ENCODE data around the gene FBXO5.
"Not testable (repeated sequence)": the region's sequence is repeated elsewhere in the genome, so short reads cannot be mapped to it uniquely, and the experiment has no call there.

The FBXO5 gene

GRCh38 chr6:152986978-152987377, 4.1 kb upstream of the FBXO5 start:
- no peak for DNase-seq

DNA sequence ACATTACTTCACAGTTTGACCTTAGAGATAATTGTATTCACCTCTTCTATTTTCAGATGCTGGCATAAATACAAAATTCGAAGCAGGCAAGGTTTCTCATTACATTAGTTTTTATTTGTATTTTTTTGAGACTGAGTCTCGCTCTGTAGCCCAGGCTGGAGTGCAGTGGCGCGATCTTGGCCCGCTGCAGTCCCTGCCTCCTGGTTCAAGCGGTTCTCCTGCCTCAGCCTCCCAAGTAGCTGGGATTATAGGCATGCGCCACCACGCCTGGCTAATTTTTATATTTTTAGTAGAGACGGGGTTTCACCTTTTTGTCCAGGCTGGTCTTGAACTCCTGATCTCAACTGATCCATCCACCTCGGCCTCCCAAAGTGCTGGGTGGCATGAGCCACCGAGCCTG, 2.5 kb upstream of the FBXO5 start:
- DNase-seq, result not testable (repeated sequence)

- no peak for DNase-seq
These were observed 1.7 kb upstream of the FBXO5 start for GRCh38 chr6:152984513-152984872.

DNA sequence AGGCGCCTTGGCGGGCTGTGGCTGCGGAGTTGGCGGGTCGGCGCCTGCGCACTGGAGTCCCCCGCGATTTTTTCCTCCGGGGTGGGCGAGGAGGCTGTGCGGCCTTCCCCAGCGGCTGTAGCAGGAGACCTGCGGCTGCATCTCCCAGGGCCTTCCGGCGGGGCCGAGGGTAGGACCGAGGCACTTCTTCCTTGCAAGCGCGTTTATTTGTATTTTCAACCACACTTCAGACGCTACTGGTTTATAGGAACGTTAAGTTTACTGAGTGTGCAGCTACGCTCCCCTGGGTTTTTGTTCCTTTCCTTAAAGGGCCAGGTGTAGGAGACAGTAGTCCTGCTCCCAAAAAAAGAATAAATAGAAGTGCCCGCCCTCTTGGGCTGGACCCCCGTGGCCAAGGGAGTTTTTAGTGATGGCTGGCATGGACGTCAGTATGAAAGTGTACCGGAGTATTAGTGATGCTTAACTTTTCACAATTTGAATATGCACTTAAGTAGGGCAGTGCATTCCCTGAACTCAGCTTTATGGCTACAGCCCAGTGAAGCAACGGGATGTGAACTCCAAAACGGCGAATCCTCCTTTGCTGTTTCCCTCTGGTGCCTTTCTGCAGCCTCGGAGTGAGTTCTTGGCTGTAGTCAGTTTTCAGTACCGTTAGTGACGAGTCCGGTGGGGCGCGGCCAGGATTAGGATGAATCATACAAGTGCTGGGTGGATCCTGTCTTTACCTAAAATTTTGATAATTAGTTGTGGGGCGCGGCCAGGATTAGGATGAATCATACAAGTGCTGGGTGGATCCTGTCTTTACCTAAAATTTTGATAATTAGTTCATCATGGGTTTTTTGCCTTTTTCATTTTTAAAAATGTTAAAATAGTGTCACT, 1.0 kb upstream of the FBXO5 start:
- peak; percentile 94 for DNase-seq

GRCh38 chr6:152981989-152982903, 595 bp downstream of the FBXO5 start:
- DNase-seq, result peak; percentile 14

DNA sequence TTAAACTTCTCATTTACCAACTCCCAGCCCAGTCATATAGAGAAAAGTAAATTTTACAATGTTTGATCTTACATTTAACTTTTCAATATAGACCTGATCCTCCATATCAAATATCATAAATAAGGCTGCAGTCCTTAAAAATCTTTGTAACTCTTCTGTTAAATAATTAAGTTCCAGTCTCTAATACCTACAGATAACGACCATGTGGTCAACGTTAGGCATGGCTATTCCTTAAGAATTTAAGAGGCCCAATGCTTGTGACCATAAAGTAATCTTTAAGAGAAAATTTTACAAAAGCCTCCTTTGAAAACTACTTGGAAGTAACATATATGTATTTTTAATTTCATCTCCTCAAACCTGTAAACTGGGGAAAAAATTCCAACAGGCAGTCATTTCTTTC, 1.6 kb downstream of the FBXO5 start:
- DNase-seq, result no peak

- no peak for DNase-seq
These were observed 2.2 kb downstream of the FBXO5 start for GRCh38 chr6:152980656-152981055.

GRCh38 chr6:152979116-152979515, 3.7 kb downstream of the FBXO5 start:
- DNase-seq, result no peak

DNA sequence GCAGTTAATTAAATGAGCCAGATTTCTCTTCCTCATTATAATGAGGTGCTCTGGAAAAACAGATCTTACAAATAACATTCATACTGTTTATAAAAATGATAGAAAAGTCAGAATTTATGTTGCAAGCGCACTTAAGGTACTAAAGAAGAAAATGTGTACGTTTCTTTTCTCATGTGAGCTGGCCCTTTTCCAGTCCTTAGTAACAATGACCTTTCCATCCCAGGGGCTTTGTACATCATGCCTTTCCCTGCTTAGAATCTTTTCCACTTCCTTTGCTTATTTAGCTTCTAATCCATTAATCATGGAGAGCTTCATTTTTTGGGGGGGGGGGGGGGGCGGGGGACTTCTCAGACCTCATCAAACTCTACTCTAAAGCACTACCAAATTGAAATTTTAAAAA, 4.8 kb downstream of the FBXO5 start:
- DNase-seq, result no peak

DNA sequence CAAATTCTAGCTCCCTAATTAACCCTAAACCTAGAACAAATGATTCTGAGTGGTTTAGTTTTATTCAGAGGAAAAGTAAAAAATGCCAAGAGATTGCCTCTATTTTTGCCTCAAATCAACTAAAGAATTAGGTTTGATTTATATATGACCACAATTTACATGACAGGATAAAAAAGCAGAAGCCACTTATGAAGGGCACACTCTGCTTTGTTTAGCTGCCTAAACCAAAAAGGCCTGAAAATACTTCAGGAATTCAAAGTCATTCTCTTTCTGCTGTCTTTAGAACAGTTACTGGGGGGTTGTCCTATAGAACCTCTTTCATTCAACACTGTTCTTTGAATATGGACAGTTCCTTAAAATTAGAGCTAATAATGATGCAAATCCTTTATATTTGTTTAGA, 5.3 kb downstream of the FBXO5 start:
- no peak for DNase-seq

DNA sequence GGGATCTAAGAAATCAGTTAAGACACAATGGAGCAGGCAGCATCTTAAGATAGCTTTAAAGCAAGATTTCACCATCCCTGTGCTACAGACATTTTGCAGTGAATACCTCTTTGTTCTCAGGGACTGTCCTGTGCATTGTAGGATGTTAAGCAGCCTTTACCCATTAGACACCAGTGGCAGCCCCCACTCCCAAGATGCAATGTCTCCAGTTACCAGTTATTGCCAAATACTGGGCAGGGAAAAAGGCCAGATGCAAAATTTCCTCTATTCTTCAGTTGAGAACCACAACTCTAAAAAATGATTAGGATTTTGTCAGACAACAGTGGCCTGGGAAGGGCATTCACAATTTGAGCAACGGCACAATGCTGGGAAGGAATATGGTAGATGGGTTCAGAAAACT, 6.1 kb downstream of the FBXO5 start:
- DNase-seq, result no peak

DNA sequence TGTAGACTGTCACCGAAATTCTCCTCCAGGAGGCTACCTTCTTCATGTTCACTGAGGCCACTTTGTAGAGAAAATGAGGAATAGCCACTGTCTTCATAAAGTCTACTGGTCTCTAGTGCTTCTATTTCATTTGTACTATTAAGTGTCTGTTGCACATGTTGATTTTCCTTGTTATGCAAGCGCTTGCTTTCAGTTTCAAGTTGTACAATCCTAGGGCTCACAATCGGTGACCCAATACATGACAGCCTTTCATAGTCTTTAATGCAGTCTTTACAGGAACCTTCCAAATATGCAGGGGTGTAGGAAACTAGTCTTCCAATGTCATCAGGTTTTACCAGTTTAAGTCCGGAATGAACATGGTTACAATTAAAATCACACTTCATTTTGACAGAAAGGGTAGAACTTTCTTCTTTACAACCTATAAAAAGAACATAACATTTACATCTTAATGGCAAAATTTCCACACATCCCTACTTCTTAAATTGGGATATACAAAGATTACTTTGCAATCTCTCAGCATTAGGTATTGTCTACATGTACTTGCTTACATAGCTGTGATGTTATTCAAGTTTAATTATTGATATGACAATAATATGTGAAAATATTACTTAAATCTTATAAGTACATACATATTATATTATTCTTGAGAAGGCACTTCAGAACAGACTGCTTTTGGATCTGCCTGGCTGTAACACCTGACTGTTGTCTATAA, 7.5 kb downstream of the FBXO5 start:
- no peak for DNase-seq

- DNase-seq, result no peak
These were observed 8.9 kb downstream of the FBXO5 start for GRCh38 chr6:152973916-152974315.

- DNase-seq, result no peak
These were observed 13.0 kb downstream of the FBXO5 start for GRCh38 chr6:152969688-152970418.

- DNase-seq, result not testable (repeated sequence)
These were observed 16.5 kb downstream of the FBXO5 start for GRCh38 chr6:152966168-152966894.

- DNase-seq, result no peak
These were observed 23.5 kb downstream of the FBXO5 start for GRCh38 chr6:152959333-152959732.

- no peak for DNase-seq
These were observed 25.0 kb downstream of the FBXO5 start for GRCh38 chr6:152957796-152958195.

GRCh38 chr6:152954443-152954842, 28.4 kb downstream of the FBXO5 start:
- DNase-seq, result no peak

- DNase-seq, result no peak
These were observed 29.9 kb downstream of the FBXO5 start for GRCh38 chr6:152952866-152953509.

- DNase-seq, result no peak
These were observed 30.8 kb downstream of the FBXO5 start for GRCh38 chr6:152952045-152952444.

GRCh38 chr6:152950240-152950639, 32.6 kb downstream of the FBXO5 start:
- no peak for DNase-seq
